Hepatocyte (in vitro differentiated cells): ENCODE data around the gene GKN1.

Experiments used
- CTCF ChIP-seq: fragments of 200-600 bp; sonication (generic); IDR thresholded peaks from 2 replicates; pipeline ENCODE4 v1.5.1; 2016; ENCODE audit warnings: antibody characterized with exemption, mild to moderate bottlenecking; ENCODE audit not compliant: poor library complexity
- EZH2 ChIP-seq: fragments of 200-600 bp; sonication (generic); IDR thresholded peaks from 2 replicates; pipeline ENCODE4 v1.6.1; 2016; ENCODE audit warnings: antibody characterized with exemption, mild to moderate bottlenecking, borderline replicate concordance

GRCh38 chr2:68987021-68987503, 12.6 kb downstream of the GKN1 start:
- no peak for TF ChIP-seq EZH2
- TF ChIP-seq CTCF = no peak
